Omental fat pad (tissue), 4 donors: Measurements from ENCODE around the gene MICAL1. TPM values are rescaled to one million over a fixed set of nuclear protein-coding genes. Genes with fewer than 3 reads are reported as not detected.

Experiments
- ATAC-seq: fragments of 150-250 bp; one replicate; pipeline ENCODE4 v1.9.1; 2016; ENCODE audit warnings: mild to moderate bottlenecking, moderate library complexity; ENCODE audit not compliant: low FRiP score
- DNase-seq: peaks from one replicate; pipeline ENCODE4 v3.0.0-alpha.2; 2019; ENCODE audit warnings: low spot score
- CTCF ChIP-seq, 3 donors: fragments of 450-650 bp; IDR thresholded peaks; one replicate each; pipeline ENCODE4 v1.5.1; 2016 to 2017; ENCODE audit warnings: antibody characterized with exemption in 3 of 3, mild to moderate bottlenecking in 3 of 3, moderate library complexity in 2 of 3
- total RNA-seq, 4 donors: library from RNA; depleted of rRNA; stranded (reverse); fragments of >200 nt; gene quantifications; one replicate each; pipeline ENCODE4 v1.1.0, GENCODE V29; 2016

Gene MICAL1
- total RNA-seq, 4 donors from 2014 or later = 14.0 to 48.7 (median 30.2) TPM

- no peak for DNase-seq
- TF ChIP-seq CTCF (IDR thresholded peaks at IDR 0.05) = no peak
- ATAC-seq = no peak
Observed at GRCh38 chr6:109443425-109443950, 12.1 kb downstream of the MICAL1 start.

GRCh38 chr6:109442393-109442924, 13.1 kb downstream of the MICAL1 start:
- ATAC-seq (no peak), DNase-seq (no peak)
- TF ChIP-seq CTCF (IDR thresholded peaks at IDR 0.05) = no peak

GRCh38 chr6:109441069-109441816, 14.3 kb downstream of the MICAL1 start:
- DNase-seq = no peak
- no peak for TF ChIP-seq CTCF (IDR thresholded peaks at IDR 0.05)

GRCh38 chr6:109440331-109441068, 15.1 kb downstream of the MICAL1 start, which contains the start of the genes PPIL6 and SMPD2:
TSS of gene PPIL6 (minus strand) at chr6:109440628. CDS start at chr6:109440590, 38 bp downstream.
TSS of gene SMPD2 (plus strand) at chr6:109440724. CDS start at chr6:109441122, 398 bp downstream.
- DNase-seq = no peak
- peak; percentile 92 for ATAC-seq
- TF ChIP-seq CTCF (IDR thresholded peaks at IDR 0.05) = no peak

More at GRCh38 chr6:109441069-109441816, 14.3 kb downstream of the MICAL1 start:
- peak; percentile 30 for ATAC-seq

- TF ChIP-seq CTCF (IDR thresholded peaks at IDR 0.05) = no peak
- DNase-seq (no peak), ATAC-seq (no peak)
Observed at GRCh38 chr6:109436041-109436440, 19.5 kb downstream of the MICAL1 start.

- ATAC-seq = no peak
- no peak for TF ChIP-seq CTCF (IDR thresholded peaks at IDR 0.05)
Observed at GRCh38 chr6:109434456-109434855, 21.1 kb downstream of the MICAL1 start.

More at GRCh38 chr6:109434456-109434855, 21.1 kb downstream of the MICAL1 start:
- no peak for DNase-seq
